HEK293 (cell line): ENCODE results near the gene KLHL25.

Experiments used
- CTCF ChIA-PET: fragments of 350-600 bp; formaldehyde crosslinking; extraction: SDS; loops from one replicate; lab custom pipeline; 2021; ENCODE audit warnings: antibody characterized with exemption; lab: Yijun Ruan, JAX
- POLR2A ChIA-PET: fragments of 300-600 bp; formaldehyde crosslinking; extraction: SDS; loops from one replicate; lab custom pipeline; 2020; ENCODE audit warnings: antibody characterized with exemption, inconsistent platforms; lab: Yijun Ruan, JAX
- H3K27ac ChIP-seq: fragments of 200-500 bp; sonication (Bioruptor generic); 2 replicates; pipeline ENCODE4 v1.5.1; 2014; ENCODE audit warnings: low read depth, low read length, control low read depth, inconsistent platforms; ENCODE audit errors: extremely low read depth
- H3K36me3 ChIP-seq, 2 experiments: fragments of 200-500 bp in 1 of 2; sonication (Bioruptor generic) in 1 of 2; 1 replicate in 1 of 2; 2 replicates in 1 of 2; pipeline ENCODE4 v1.5.1; 2014 to 2017; ENCODE audit warnings: inconsistent platforms in 2 of 2, low read length in 2 of 2; ENCODE audit not compliant: control insufficient read depth in 2 of 2, insufficient read depth in 1 of 2
- H3K4me1 ChIP-seq: fragments of 200-500 bp; sonication (Bioruptor generic); 2 replicates; pipeline ENCODE4 v1.5.1; 2014; ENCODE audit warnings: mild to moderate bottlenecking, low read length, inconsistent platforms; ENCODE audit not compliant: control insufficient read depth, insufficient read depth
- H3K4me3 ChIP-seq: 2 replicates; pipeline ENCODE4 v1.5.1; 2011; ENCODE audit warnings: low read depth, mild to moderate bottlenecking, control low read depth, low read length, moderate library complexity
- H3K9me3 ChIP-seq: fragments of 200-500 bp; sonication (Bioruptor generic); 2 replicates; pipeline ENCODE4 v1.5.1; 2014; ENCODE audit warnings: low read depth, low read length, inconsistent platforms; ENCODE audit not compliant: control insufficient read depth, insufficient read depth
- GLIS2 ChIP-seq: fragments of 450-650 bp; formaldehyde crosslinking; IDR thresholded peaks from 2 replicates; pipeline ENCODE4 v1.5.1; 2016; ENCODE audit warnings: missing biosample characterization, missing genetic modification characterization
- KLF10 ChIP-seq: fragments of 450-650 bp; IDR thresholded peaks from 2 replicates; pipeline ENCODE4 v1.5.1; 2018; ENCODE audit warnings: missing biosample characterization, mild to moderate bottlenecking, missing genetic modification characterization
- KLF9 ChIP-seq: fragments of 450-650 bp; formaldehyde crosslinking; IDR thresholded peaks from 2 replicates; pipeline ENCODE4 v1.5.1; 2016; ENCODE audit warnings: missing biosample characterization, missing genetic modification characterization, low read depth
- RBAK ChIP-seq: fragments of 450-650 bp; formaldehyde crosslinking; IDR thresholded peaks from 2 replicates; pipeline ENCODE4 v1.5.1; 2016; ENCODE audit warnings: missing biosample characterization, missing genetic modification characterization
- SP7 ChIP-seq: fragments of 450-650 bp; formaldehyde crosslinking; IDR thresholded peaks from 2 replicates; pipeline ENCODE4 v1.5.1; 2016; ENCODE audit warnings: missing biosample characterization, missing genetic modification characterization
- ZFP37 ChIP-seq: fragments of 450-650 bp; formaldehyde crosslinking; IDR thresholded peaks from 2 replicates; pipeline ENCODE4 v1.5.1; 2016; ENCODE audit warnings: missing biosample characterization, missing genetic modification characterization
- ZFP69B ChIP-seq: fragments of 450-650 bp; formaldehyde crosslinking; IDR thresholded peaks from 2 replicates; pipeline ENCODE4 v1.5.1; 2016; ENCODE audit warnings: missing biosample characterization, missing genetic modification characterization
- ZNF324 ChIP-seq: fragments of 450-650 bp; formaldehyde crosslinking; IDR thresholded peaks from 2 replicates; pipeline ENCODE4 v1.5.1; 2016; ENCODE audit warnings: missing biosample characterization, missing genetic modification characterization
- ZNF394 ChIP-seq: fragments of 450-650 bp; formaldehyde crosslinking; IDR thresholded peaks from 2 replicates; pipeline ENCODE4 v1.5.1; 2016; ENCODE audit warnings: missing biosample characterization, missing genetic modification characterization, mild to moderate bottlenecking, moderate library complexity, borderline replicate concordance
- ZNF48 ChIP-seq: fragments of 450-650 bp; formaldehyde crosslinking; IDR thresholded peaks from 2 replicates; pipeline ENCODE4 v1.5.1; 2016; ENCODE audit warnings: missing biosample characterization, missing genetic modification characterization
- ZNF501 ChIP-seq: fragments of 450-650 bp; formaldehyde crosslinking; IDR thresholded peaks from 2 replicates; pipeline ENCODE4 v1.5.1; 2016; ENCODE audit warnings: missing biosample characterization, missing genetic modification characterization
- ZNF529 ChIP-seq: fragments of 450-650 bp; formaldehyde crosslinking; IDR thresholded peaks from 2 replicates; pipeline ENCODE4 v1.5.1; 2017; ENCODE audit warnings: missing genetic modification characterization, missing biosample characterization; ENCODE audit not compliant: insufficient replicate concordance
- ZNF626 ChIP-seq: fragments of 450-650 bp; sonication (Bioruptor Pico); formaldehyde crosslinking; IDR thresholded peaks from 2 replicates; pipeline ENCODE4 v1.5.1; 2018; ENCODE audit warnings: missing biosample characterization, missing genetic modification characterization, inconsistent platforms
- ZNF785 ChIP-seq: fragments of 450-650 bp; formaldehyde crosslinking; IDR thresholded peaks from 2 replicates; pipeline ENCODE4 v1.5.1; 2016; ENCODE audit warnings: missing biosample characterization, missing genetic modification characterization
- ZNF792 ChIP-seq: fragments of 450-650 bp; formaldehyde crosslinking; IDR thresholded peaks from 2 replicates; pipeline ENCODE4 v1.5.1; 2016; ENCODE audit warnings: missing biosample characterization, missing genetic modification characterization
- ZNF837 ChIP-seq: fragments of 450-650 bp; formaldehyde crosslinking; IDR thresholded peaks from 2 replicates; pipeline ENCODE4 v1.5.1; 2016; ENCODE audit warnings: missing biosample characterization, missing genetic modification characterization
- ZSCAN30 ChIP-seq: fragments of 450-650 bp; IDR thresholded peaks from 2 replicates; pipeline ENCODE4 v1.5.1; 2018; ENCODE audit warnings: missing biosample characterization, mild to moderate bottlenecking, missing genetic modification characterization, moderate library complexity
- TF ChIP-seq, protein P1 (sequence below): fragments of 450-650 bp; formaldehyde crosslinking; IDR thresholded peaks from 2 replicates; pipeline ENCODE4 v1.5.1; 2016; ENCODE audit warnings: missing biosample characterization, missing genetic modification characterization
- TF ChIP-seq, protein P2 (sequence below): fragments of 450-650 bp; formaldehyde crosslinking; IDR thresholded peaks from 2 replicates; pipeline ENCODE4 v1.5.1; 2016; ENCODE audit warnings: missing biosample characterization, missing genetic modification characterization
- TF ChIP-seq, protein P3 (sequence below): fragments of 450-650 bp; formaldehyde crosslinking; IDR thresholded peaks from 2 replicates; pipeline ENCODE4 v1.5.1; 2016; ENCODE audit warnings: missing biosample characterization, missing genetic modification characterization
- TF ChIP-seq, protein P4 (sequence below): fragments of 450-650 bp; formaldehyde crosslinking; IDR thresholded peaks from 2 replicates; pipeline ENCODE4 v1.5.1; 2016; ENCODE audit warnings: missing biosample characterization, missing genetic modification characterization
- TF ChIP-seq, protein P5 (sequence below): fragments of 450-650 bp; IDR thresholded peaks from 2 replicates; pipeline ENCODE4 v1.5.1; 2018; ENCODE audit warnings: missing biosample characterization, mild to moderate bottlenecking, missing genetic modification characterization

The KLHL25 gene

DNA sequence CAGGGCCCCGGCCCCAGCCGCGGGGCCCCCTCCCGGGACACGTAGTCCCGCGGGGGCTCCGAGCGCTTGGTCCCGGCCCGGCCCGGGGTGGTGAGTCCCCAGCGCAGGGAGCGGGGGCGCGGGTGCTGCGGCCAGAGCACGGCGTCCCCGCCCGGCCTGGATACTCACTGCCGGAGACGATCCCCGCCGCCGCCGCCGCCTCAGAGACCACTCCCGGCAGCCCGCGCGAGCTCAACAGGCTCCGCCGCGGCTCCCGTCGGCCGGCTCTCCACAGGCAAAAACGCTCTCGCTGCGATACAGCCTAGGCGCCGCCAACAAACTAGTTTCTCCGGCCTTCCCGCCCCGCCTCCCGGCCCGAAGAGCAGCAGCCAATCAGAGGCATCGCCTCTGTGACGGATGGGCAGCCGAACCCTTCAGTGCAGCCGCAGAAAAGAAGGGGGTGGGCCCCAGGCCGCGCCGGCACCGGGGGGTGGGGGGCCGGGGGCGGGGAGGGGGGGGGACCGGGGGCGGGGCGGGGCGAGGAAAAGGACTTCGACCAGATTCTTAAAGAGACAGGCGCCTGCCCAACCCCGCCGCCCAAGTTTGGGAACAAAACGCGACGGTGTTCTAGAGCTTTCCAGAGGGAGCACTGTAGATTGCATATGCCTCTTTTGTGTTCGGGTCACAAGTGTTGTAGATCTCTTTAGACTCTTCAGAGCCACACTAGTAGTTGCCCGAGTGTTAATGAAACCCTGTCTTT is at the start of gene KLHL25 (continued):
- TF ChIP-seq, protein P1, sequence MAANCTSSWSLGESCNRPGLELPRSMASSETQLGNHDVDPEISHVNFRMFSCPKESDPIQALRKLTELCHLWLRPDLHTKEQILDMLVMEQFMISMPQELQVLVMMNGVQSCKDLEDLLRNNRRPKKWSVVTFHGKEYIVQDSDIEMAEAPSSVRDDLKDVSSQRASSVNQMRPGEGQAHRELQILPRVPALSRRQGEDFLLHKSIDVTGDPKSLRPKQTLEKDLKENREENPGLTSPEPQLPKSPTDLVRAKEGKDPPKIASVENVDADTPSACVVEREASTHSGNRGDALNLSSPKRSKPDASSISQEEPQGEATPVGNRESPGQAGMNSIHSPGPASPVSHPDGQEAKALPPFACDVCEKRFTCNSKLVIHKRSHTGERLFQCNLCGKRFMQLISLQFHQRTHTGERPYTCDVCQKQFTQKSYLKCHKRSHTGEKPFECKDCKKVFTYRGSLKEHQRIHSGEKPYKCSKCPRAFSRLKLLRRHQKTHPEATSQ (tag by site-specific recombination) = no peak
- no peak for TF ChIP-seq ZFP69B
- TF ChIP-seq KLF9 (tag by site-specific recombination) = peak; percentile 20; the same call in 1 of the 2 replicates
- TF ChIP-seq, protein P2, sequence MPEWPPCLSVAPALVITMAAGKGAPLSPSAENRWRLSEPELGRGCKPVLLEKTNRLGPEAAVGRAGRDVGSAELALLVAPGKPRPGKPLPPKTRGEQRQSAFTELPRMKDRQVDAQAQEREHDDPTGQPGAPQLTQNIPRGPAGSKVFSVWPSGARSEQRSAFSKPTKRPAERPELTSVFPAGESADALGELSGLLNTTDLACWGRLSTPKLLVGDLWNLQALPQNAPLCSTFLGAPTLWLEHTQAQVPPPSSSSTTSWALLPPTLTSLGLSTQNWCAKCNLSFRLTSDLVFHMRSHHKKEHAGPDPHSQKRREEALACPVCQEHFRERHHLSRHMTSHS (tag by site-specific recombination) = no peak
- no peak for TF ChIP-seq ZNF529 (tag by site-specific recombination)
- TF ChIP-seq ZNF792 (tag by site-specific recombination) = no peak
- no peak for TF ChIP-seq RBAK (tag by site-specific recombination)
- no peak for TF ChIP-seq ZNF48 (tag by site-specific recombination)
- no peak; the same call in 1 of the 2 replicates for TF ChIP-seq ZNF626 (tag by site-specific recombination)
- TF ChIP-seq GLIS2 (tag by site-specific recombination) = peak; percentile 54; the same call in 1 of the 2 replicates
- no peak for TF ChIP-seq ZNF785
- TF ChIP-seq, protein P3, sequence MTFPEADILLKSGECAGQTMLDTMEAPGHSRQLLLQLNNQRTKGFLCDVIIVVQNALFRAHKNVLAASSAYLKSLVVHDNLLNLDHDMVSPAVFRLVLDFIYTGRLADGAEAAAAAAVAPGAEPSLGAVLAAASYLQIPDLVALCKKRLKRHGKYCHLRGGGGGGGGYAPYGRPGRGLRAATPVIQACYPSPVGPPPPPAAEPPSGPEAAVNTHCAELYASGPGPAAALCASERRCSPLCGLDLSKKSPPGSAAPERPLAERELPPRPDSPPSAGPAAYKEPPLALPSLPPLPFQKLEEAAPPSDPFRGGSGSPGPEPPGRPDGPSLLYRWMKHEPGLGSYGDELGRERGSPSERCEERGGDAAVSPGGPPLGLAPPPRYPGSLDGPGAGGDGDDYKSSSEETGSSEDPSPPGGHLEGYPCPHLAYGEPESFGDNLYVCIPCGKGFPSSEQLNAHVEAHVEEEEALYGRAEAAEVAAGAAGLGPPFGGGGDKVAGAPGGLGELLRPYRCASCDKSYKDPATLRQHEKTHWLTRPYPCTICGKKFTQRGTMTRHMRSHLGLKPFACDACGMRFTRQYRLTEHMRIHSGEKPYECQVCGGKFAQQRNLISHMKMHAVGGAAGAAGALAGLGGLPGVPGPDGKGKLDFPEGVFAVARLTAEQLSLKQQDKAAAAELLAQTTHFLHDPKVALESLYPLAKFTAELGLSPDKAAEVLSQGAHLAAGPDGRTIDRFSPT (tag by site-specific recombination) = no peak
- TF ChIP-seq ZNF837 (tag by site-specific recombination) = no peak
- TF ChIP-seq ZSCAN30 (tag by site-specific recombination) = no peak

DNA sequence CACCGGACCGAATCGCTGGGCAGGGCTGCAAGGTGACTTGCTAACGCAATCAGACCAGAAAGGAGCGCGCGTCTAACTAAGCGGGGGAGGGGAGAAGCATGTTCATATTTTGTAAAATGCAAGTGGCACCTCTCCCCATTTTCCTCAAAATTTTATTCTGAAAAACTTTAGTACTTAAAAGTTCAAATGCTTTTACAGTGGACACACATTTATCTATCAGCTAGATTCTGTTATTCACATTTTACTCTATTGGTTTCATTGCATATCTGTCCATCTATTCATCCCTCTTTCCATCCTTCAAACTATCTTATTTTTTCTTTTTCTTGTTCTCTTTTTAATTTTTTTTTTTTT is 46.1 kb upstream of the KLHL25 start:
- CTCF ChIA-PET = interaction anchor here (0.6 to 3.3 kb wide), 25 partner anchors 9 to 1967 kb away, joined by 3 to 30 read pairs (median 5); no protein-coding TSS in a partner anchor
- peak; percentile 4; the same call in 1 of the 2 replicates for TF ChIP-seq ZNF501
- peak; percentile 40; the same call in 1 of the 2 replicates for TF ChIP-seq ZNF324 (tag by site-specific recombination)
- 0 out of 2 replicates have a peak, but pooled peaks have one; percentile 8 for TF ChIP-seq ZFP37 (tag by site-specific recombination)
- 0 out of 2 replicates have a peak, but pooled peaks have one; percentile 2 for TF ChIP-seq ZNF394
- TF ChIP-seq, protein P4, sequence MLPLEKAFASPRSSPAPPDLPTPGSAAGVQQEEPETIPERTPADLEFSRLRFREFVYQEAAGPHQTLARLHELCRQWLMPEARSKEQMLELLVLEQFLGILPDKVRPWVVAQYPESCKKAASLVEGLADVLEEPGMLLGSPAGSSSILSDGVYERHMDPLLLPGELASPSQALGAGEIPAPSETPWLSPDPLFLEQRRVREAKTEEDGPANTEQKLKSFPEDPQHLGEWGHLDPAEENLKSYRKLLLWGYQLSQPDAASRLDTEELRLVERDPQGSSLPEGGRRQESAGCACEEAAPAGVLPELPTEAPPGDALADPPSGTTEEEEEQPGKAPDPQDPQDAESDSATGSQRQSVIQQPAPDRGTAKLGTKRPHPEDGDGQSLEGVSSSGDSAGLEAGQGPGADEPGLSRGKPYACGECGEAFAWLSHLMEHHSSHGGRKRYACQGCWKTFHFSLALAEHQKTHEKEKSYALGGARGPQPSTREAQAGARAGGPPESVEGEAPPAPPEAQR (tag by site-specific recombination) = no peak
- no peak for TF ChIP-seq KLF10
- TF ChIP-seq, protein P5, sequence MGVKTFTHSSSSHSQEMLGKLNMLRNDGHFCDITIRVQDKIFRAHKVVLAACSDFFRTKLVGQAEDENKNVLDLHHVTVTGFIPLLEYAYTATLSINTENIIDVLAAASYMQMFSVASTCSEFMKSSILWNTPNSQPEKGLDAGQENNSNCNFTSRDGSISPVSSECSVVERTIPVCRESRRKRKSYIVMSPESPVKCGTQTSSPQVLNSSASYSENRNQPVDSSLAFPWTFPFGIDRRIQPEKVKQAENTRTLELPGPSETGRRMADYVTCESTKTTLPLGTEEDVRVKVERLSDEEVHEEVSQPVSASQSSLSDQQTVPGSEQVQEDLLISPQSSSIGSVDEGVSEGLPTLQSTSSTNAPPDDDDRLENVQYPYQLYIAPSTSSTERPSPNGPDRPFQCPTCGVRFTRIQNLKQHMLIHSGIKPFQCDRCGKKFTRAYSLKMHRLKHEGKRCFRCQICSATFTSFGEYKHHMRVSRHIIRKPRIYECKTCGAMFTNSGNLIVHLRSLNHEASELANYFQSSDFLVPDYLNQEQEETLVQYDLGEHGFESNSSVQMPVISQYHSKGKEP (tag by site-specific recombination) = 0 out of 2 replicates have a peak, but pooled peaks have one; percentile 7
- peak; percentile 2; the same call in 1 of the 2 replicates for TF ChIP-seq SP7 (tag by site-specific recombination)
- TF ChIP-seq, all 188 proteins: peak for 6
- no peak overlapping the region for H3K27ac ChIP-seq
- no peak overlapping the region for H3K4me3 ChIP-seq
- H3K9me3 ChIP-seq = no peaks in the 10 kb centered on the region
- POLR2A ChIA-PET = interaction anchor here (0.7 to 1.3 kb wide), 2 partner anchors 26 to 110 kb away, joined by 4 to 7 read pairs; no protein-coding TSS in a partner anchor
- H3K36me3 ChIP-seq = no peaks in the 10 kb centered on the region
- no peaks in the 10 kb centered on the region for H3K4me1 ChIP-seq
